Measurements from ENCODE around the gene SLC12A5. TPM values are rescaled to one million over a fixed set of nuclear protein-coding genes. Genes with fewer than 3 reads are reported as not detected.
"Not testable (repeated sequence)": the region's sequence is repeated elsewhere in the genome, so short reads cannot be mapped to it uniquely, and the experiment has no call there.

The SLC12A5 gene
- total RNA-seq (2014; rRNA removed; shearing (Covaris generic)), result not detected in 2 replicates
- 0.28 TPM in 1 of 2 replicates, not detected in the other for polyA plus RNA-seq (2014; cell fraction: nucleus; rRNA removed)

- no peak for DNase-seq (ENCODE audit: extremely low read depth, low read depth)
Observed at GRCh38 chr20:46028772-46029371, at the start of gene SLC12A5. TSS of gene SLC12A5 (plus strand) at chr20:46029215. CDS start at chr20:46029345, 130 bp downstream.

- DNase-seq (ENCODE audit: extremely low read depth, low read depth), result no peak
Observed at GRCh38 chr20:45981261-45981660, 47.8 kb upstream of the SLC12A5 start.

GRCh38 chr20:45983279-45983743 lies 45.7 kb upstream of the SLC12A5 start:
- DNase-seq (ENCODE audit: extremely low read depth, low read depth), result no peak

GRCh38 chr20:45985573-45985972 lies 43.4 kb upstream of the SLC12A5 start:
- no peak for DNase-seq (ENCODE audit: extremely low read depth, low read depth)

- DNase-seq (ENCODE audit: extremely low read depth, low read depth), result peak; percentile 54
Observed at GRCh38 chr20:45987108-45987780, 41.8 kb upstream of the SLC12A5 start.

- not testable (repeated sequence) for DNase-seq (ENCODE audit: extremely low read depth, low read depth)
Observed at GRCh38 chr20:45988830-45989229, 40.2 kb upstream of the SLC12A5 start.

- DNase-seq (ENCODE audit: extremely low read depth, low read depth), result no peak
Observed at GRCh38 chr20:45991616-45992015, 37.4 kb upstream of the SLC12A5 start.

GRCh38 chr20:45993197-45993951 lies 35.6 kb upstream of the SLC12A5 start:
- DNase-seq (ENCODE audit: extremely low read depth, low read depth), result no peak

GRCh38 chr20:45994761-45995493 lies 34.1 kb upstream of the SLC12A5 start:
- DNase-seq (ENCODE audit: extremely low read depth, low read depth), result no peak

GRCh38 chr20:45995495-45996097 lies 33.4 kb upstream of the SLC12A5 start:
- not testable (repeated sequence) for DNase-seq (ENCODE audit: extremely low read depth, low read depth)

GRCh38 chr20:45997187-45997586 lies 31.8 kb upstream of the SLC12A5 start:
- DNase-seq (ENCODE audit: extremely low read depth, low read depth), result no peak

GRCh38 chr20:45998337-45998736 lies 30.7 kb upstream of the SLC12A5 start:
- DNase-seq (ENCODE audit: extremely low read depth, low read depth), result no peak

- no peak for DNase-seq (ENCODE audit: extremely low read depth, low read depth)
Observed at GRCh38 chr20:45998761-45999160, 30.3 kb upstream of the SLC12A5 start.

GRCh38 chr20:45999557-46000261 lies 29.3 kb upstream of the SLC12A5 start:
- no peak for DNase-seq (ENCODE audit: extremely low read depth, low read depth)

- no peak for DNase-seq (ENCODE audit: extremely low read depth, low read depth)
Observed at GRCh38 chr20:46000262-46000996, 28.6 kb upstream of the SLC12A5 start.

- DNase-seq (ENCODE audit: extremely low read depth, low read depth), result no peak
Observed at GRCh38 chr20:46001498-46001897, 27.5 kb upstream of the SLC12A5 start.

GRCh38 chr20:46002008-46002407 lies 27.0 kb upstream of the SLC12A5 start:
- DNase-seq (ENCODE audit: extremely low read depth, low read depth), result no peak

- DNase-seq (ENCODE audit: extremely low read depth, low read depth), result no peak
Observed at GRCh38 chr20:46004187-46004586, 24.8 kb upstream of the SLC12A5 start.

- DNase-seq (ENCODE audit: extremely low read depth, low read depth), result no peak
Observed at GRCh38 chr20:46004889-46005473, 24.0 kb upstream of the SLC12A5 start.

All from NCI-H460 (cell line).